HEK293 (cell line): ENCODE results near the gene CLCN1.

Experiments
- CTCF ChIA-PET: fragments of 350-600 bp; formaldehyde crosslinking; extraction: SDS; loops from one replicate; lab custom pipeline; 2021; ENCODE audit warnings: antibody characterized with exemption; lab: Yijun Ruan, JAX
- POLR2A ChIA-PET: fragments of 300-600 bp; formaldehyde crosslinking; extraction: SDS; loops from one replicate; lab custom pipeline; 2020; ENCODE audit warnings: antibody characterized with exemption, inconsistent platforms; lab: Yijun Ruan, JAX
- H3K27ac ChIP-seq: fragments of 200-500 bp; sonication (Bioruptor generic); 2 replicates; pipeline ENCODE4 v1.5.1; 2014; ENCODE audit warnings: low read depth, low read length, control low read depth, inconsistent platforms; ENCODE audit errors: extremely low read depth
- H3K36me3 ChIP-seq, 2 experiments: fragments of 200-500 bp in 1 of 2; sonication (Bioruptor generic) in 1 of 2; 1 replicate in 1 of 2; 2 replicates in 1 of 2; pipeline ENCODE4 v1.5.1; 2014 to 2017; ENCODE audit warnings: inconsistent platforms in 2 of 2, low read length in 2 of 2; ENCODE audit not compliant: control insufficient read depth in 2 of 2, insufficient read depth in 1 of 2
- H3K4me1 ChIP-seq: fragments of 200-500 bp; sonication (Bioruptor generic); 2 replicates; pipeline ENCODE4 v1.5.1; 2014; ENCODE audit warnings: mild to moderate bottlenecking, low read length, inconsistent platforms; ENCODE audit not compliant: control insufficient read depth, insufficient read depth
- H3K4me3 ChIP-seq: 2 replicates; pipeline ENCODE4 v1.5.1; 2011; ENCODE audit warnings: low read depth, mild to moderate bottlenecking, control low read depth, low read length, moderate library complexity
- H3K9me3 ChIP-seq: fragments of 200-500 bp; sonication (Bioruptor generic); 2 replicates; pipeline ENCODE4 v1.5.1; 2014; ENCODE audit warnings: low read depth, low read length, inconsistent platforms; ENCODE audit not compliant: control insufficient read depth, insufficient read depth
- BCL11A ChIP-seq: fragments of 450-650 bp; formaldehyde crosslinking; IDR thresholded peaks from 2 replicates; pipeline ENCODE4 v1.5.1; 2016; ENCODE audit warnings: low read depth, missing biosample characterization, missing genetic modification characterization
- GFI1B ChIP-seq: fragments of 450-650 bp; formaldehyde crosslinking; IDR thresholded peaks from 2 replicates; pipeline ENCODE4 v1.5.1; 2016; ENCODE audit warnings: missing biosample characterization, missing genetic modification characterization
- GLI2 ChIP-seq: fragments of 450-650 bp; formaldehyde crosslinking; IDR thresholded peaks from 2 replicates; pipeline ENCODE4; 2017; ENCODE audit warnings: missing biosample characterization, missing genetic modification characterization, low read depth, borderline replicate concordance
- KLF9 ChIP-seq: fragments of 450-650 bp; formaldehyde crosslinking; IDR thresholded peaks from 2 replicates; pipeline ENCODE4 v1.5.1; 2016; ENCODE audit warnings: missing biosample characterization, missing genetic modification characterization, low read depth
- OVOL3 ChIP-seq: fragments of 450-650 bp; formaldehyde crosslinking; IDR thresholded peaks from 2 replicates; pipeline ENCODE4 v1.5.1; 2016; ENCODE audit warnings: missing biosample characterization, missing genetic modification characterization
- PRDM1 ChIP-seq: fragments of 450-650 bp; formaldehyde crosslinking; IDR thresholded peaks from 2 replicates; pipeline ENCODE4; 2016; ENCODE audit warnings: missing biosample characterization, missing genetic modification characterization
- ZFP3 ChIP-seq: fragments of 450-650 bp; formaldehyde crosslinking; IDR thresholded peaks from 2 replicates; pipeline ENCODE4 v1.5.1; 2016; ENCODE audit warnings: low read depth, missing biosample characterization, missing genetic modification characterization
- ZFP41 ChIP-seq: fragments of 450-650 bp; formaldehyde crosslinking; IDR thresholded peaks from 2 replicates; pipeline ENCODE4 v1.5.1; 2016; ENCODE audit warnings: missing biosample characterization, missing genetic modification characterization, borderline replicate concordance
- ZNF112 ChIP-seq: fragments of 450-650 bp; formaldehyde crosslinking; IDR thresholded peaks from 2 replicates; pipeline ENCODE4 v1.5.0; 2017; ENCODE audit warnings: missing biosample characterization, missing genetic modification characterization
- ZNF138 ChIP-seq: fragments of 450-650 bp; formaldehyde crosslinking; IDR thresholded peaks from 2 replicates; pipeline ENCODE4 v1.5.1; 2016; ENCODE audit warnings: missing biosample characterization, missing genetic modification characterization, borderline replicate concordance
- ZNF239 ChIP-seq: fragments of 450-650 bp; formaldehyde crosslinking; IDR thresholded peaks from 2 replicates; pipeline ENCODE4 v1.5.1; 2016; ENCODE audit warnings: missing biosample characterization, missing genetic modification characterization
- ZNF248 ChIP-seq: fragments of 450-650 bp; formaldehyde crosslinking; IDR thresholded peaks from 2 replicates; pipeline ENCODE4 v1.5.1; 2017; ENCODE audit warnings: missing biosample characterization, missing genetic modification characterization
- ZNF324 ChIP-seq: fragments of 450-650 bp; formaldehyde crosslinking; IDR thresholded peaks from 2 replicates; pipeline ENCODE4 v1.5.1; 2016; ENCODE audit warnings: missing biosample characterization, missing genetic modification characterization
- ZNF354C ChIP-seq: fragments of 450-650 bp; formaldehyde crosslinking; IDR thresholded peaks from 2 replicates; pipeline ENCODE4 v1.5.1; 2016; ENCODE audit warnings: missing biosample characterization, missing genetic modification characterization, low read depth, borderline replicate concordance
- ZNF433 ChIP-seq: fragments of 450-650 bp; formaldehyde crosslinking; IDR thresholded peaks from 2 replicates; pipeline ENCODE4 v1.5.1; 2016; ENCODE audit warnings: missing biosample characterization, missing genetic modification characterization, low read depth
- ZNF549 ChIP-seq: fragments of 450-650 bp; IDR thresholded peaks from 2 replicates; pipeline ENCODE4 v1.5.1; 2018; ENCODE audit warnings: missing biosample characterization, missing genetic modification characterization, mild to moderate bottlenecking, inconsistent platforms, moderate library complexity
- ZNF610 ChIP-seq: fragments of 450-650 bp; formaldehyde crosslinking; IDR thresholded peaks from 2 replicates; pipeline ENCODE4 v1.5.1; 2016; ENCODE audit warnings: missing biosample characterization, missing genetic modification characterization, borderline replicate concordance
- ZNF654 ChIP-seq: fragments of 450-650 bp; formaldehyde crosslinking; IDR thresholded peaks from 2 replicates; pipeline ENCODE4 v1.5.1; 2016; ENCODE audit warnings: low read depth, missing biosample characterization, missing genetic modification characterization
- ZNF830 ChIP-seq: fragments of 450-650 bp; IDR thresholded peaks from 2 replicates; pipeline ENCODE4 v1.5.0; 2018; ENCODE audit warnings: missing biosample characterization, missing genetic modification characterization, low read depth, mild to moderate bottlenecking, moderate library complexity
- TF ChIP-seq, protein P1 (sequence below): fragments of 450-650 bp; formaldehyde crosslinking; IDR thresholded peaks from 2 replicates; pipeline ENCODE4 v1.5.1; 2016; ENCODE audit warnings: missing biosample characterization, missing genetic modification characterization
- TF ChIP-seq, protein P2 (sequence below): fragments of 450-650 bp; formaldehyde crosslinking; IDR thresholded peaks from 2 replicates; pipeline ENCODE4 v1.5.1; 2017; ENCODE audit warnings: missing biosample characterization, missing genetic modification characterization
- TF ChIP-seq, protein P3 (sequence below): fragments of 450-650 bp; formaldehyde crosslinking; IDR thresholded peaks from 2 replicates; pipeline ENCODE4 v1.5.1; 2016; ENCODE audit warnings: missing biosample characterization, missing genetic modification characterization, borderline replicate concordance
- TF ChIP-seq, protein P4 (sequence below): fragments of 450-650 bp; formaldehyde crosslinking; IDR thresholded peaks from 2 replicates; pipeline ENCODE4 v1.5.1; 2017; ENCODE audit warnings: missing biosample characterization, missing genetic modification characterization
- TF ChIP-seq, protein P5 (sequence below): fragments of 450-650 bp; formaldehyde crosslinking; IDR thresholded peaks from 2 replicates; pipeline ENCODE4 v1.5.1; 2016; ENCODE audit warnings: missing biosample characterization, missing genetic modification characterization

Gene CLCN1

DNA sequence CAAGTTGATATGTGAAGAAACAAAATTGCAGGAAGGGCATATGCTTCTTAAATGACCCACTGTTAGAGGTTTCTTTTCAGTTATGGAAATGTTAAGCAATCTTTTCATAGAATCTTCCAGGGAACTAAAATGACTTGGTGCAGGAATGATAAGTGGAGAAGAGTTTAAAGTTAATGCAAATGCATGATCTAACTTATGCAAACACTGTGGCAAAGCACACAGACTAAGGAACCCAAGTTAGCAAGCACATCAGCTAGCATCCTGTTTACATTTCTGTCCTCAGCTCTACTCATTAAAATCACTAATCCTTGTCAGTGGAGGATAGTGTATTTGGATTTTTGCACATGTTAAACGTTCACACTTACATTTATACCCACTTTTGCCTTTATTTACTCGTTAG lies 9.3 kb downstream of the CLCN1 start:
- CTCF ChIA-PET: interaction anchor here (0.7 kb wide), 1 partner anchor 69 kb away, joined by 4 read pairs; no protein-coding TSS in a partner anchor
- Histone ChIP-seq H3K9me3 (no peaks in the 10 kb centered on the region), H3K36me3 (no peaks in the 10 kb centered on the region), H3K27ac (no peak overlapping the region), H3K4me3 (no peak overlapping the region), H3K4me1 (no peaks in the 10 kb centered on the region)
- TF ChIP-seq, protein P1, sequence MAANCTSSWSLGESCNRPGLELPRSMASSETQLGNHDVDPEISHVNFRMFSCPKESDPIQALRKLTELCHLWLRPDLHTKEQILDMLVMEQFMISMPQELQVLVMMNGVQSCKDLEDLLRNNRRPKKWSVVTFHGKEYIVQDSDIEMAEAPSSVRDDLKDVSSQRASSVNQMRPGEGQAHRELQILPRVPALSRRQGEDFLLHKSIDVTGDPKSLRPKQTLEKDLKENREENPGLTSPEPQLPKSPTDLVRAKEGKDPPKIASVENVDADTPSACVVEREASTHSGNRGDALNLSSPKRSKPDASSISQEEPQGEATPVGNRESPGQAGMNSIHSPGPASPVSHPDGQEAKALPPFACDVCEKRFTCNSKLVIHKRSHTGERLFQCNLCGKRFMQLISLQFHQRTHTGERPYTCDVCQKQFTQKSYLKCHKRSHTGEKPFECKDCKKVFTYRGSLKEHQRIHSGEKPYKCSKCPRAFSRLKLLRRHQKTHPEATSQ: no peak
- no peak for TF ChIP-seq ZFP3 (tag by site-specific recombination)
- POLR2A ChIA-PET: no interaction called here

DNA sequence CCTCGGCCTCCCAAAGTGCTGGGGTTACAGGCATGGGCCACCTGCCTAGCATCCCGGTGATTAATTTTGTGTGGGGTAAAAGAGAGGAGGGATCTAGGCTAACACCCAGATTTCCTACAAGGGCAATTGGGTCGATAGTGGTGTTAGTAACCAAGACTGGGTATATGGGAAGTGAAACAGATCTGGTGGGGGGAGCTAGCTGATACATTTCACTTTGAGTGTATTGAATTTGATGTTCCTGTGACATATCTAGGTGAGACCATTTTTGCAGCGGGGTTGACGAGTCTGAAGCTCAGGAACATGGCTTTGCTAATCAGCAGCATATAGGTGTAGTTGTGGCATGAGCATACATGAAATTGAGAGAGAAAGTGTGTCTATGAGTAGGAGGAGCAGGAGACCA lies 12.0 kb downstream of the CLCN1 start:
- Histone ChIP-seq H3K4me3 (no peak overlapping the region), H3K27ac (no peak overlapping the region), H3K4me1 (no peaks in the 10 kb centered on the region), H3K9me3 (no peaks in the 10 kb centered on the region), H3K36me3 (no peaks in the 10 kb centered on the region)
- POLR2A ChIA-PET: no interaction called here
- CTCF ChIA-PET: interaction anchor here (0.6 to 1.2 kb wide), 4 partner anchors 17 to 434 kb away, joined by 3 to 8 read pairs (median 4); no protein-coding TSS in a partner anchor
- TF ChIP-seq KLF9 (tag by site-specific recombination) (no peak), ZNF112 (tag by site-specific recombination) (no peak), ZNF324 (tag by site-specific recombination) (no peak), OVOL3 (no peak), ZNF654 (tag by site-specific recombination) (no peak), ZNF433 (no peak), ZNF138 (tag by site-specific recombination) (no peak), GFI1B (no peak), PRDM1 (tag by site-specific recombination) (no peak), ZNF354C (tag by site-specific recombination) (no peak), ZNF610 (tag by site-specific recombination) (no peak), ZNF239 (no peak), ZFP41 (tag by site-specific recombination) (no peak), ZNF248 (tag by site-specific recombination) (no peak)
- TF ChIP-seq, protein P2, sequence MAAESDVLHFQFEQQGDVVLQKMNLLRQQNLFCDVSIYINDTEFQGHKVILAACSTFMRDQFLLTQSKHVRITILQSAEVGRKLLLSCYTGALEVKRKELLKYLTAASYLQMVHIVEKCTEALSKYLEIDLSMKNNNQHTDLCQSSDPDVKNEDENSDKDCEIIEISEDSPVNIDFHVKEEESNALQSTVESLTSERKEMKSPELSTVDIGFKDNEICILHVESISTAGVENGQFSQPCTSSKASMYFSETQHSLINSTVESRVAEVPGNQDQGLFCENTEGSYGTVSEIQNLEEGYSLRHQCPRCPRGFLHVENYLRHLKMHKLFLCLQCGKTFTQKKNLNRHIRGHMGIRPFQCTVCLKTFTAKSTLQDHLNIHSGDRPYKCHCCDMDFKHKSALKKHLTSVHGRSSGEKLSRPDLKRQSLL (tag by site-specific recombination): no peak
- TF ChIP-seq, protein P3, sequence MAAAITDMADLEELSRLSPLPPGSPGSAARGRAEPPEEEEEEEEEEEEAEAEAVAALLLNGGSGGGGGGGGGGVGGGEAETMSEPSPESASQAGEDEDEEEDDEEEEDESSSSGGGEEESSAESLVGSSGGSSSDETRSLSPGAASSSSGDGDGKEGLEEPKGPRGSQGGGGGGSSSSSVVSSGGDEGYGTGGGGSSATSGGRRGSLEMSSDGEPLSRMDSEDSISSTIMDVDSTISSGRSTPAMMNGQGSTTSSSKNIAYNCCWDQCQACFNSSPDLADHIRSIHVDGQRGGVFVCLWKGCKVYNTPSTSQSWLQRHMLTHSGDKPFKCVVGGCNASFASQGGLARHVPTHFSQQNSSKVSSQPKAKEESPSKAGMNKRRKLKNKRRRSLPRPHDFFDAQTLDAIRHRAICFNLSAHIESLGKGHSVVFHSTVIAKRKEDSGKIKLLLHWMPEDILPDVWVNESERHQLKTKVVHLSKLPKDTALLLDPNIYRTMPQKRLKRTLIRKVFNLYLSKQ: no peak
- TF ChIP-seq, all 188 proteins: peak for 0

DNA sequence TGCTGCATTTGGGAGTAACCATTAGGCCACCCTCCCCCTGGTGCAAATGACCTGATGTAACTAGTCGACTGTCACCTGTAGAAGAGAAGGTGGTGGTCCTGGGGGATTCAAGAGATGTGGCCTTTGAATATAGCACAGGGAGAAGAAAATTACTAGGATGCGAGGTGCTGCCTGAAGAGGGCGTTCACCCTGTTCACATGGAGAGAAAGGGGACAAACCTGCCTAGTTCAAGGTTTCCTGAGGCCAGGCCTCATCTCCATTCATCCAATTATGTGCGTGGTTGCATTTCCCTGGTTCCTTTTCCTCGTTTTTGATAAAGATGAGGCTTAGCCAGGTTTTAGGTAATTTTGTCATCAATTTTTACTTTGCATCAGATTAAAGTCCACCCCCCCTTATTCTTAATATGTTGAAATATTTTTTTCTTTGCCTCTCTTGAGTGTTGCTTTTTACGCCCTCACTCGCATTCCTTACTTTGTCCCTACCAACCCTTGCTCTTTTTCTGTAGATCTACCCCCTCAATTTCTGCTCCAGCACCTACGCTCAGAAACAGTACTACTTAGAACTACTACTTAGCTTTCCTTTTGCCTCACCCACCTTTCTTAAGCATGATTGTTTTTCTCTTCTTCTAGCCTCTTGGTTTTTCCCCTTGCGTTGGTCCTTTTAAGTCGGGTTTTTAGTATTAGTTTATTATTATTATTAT lies 13.7 kb downstream of the CLCN1 start:
- ChIA-PET POLR2A (no interaction called here), CTCF (no interaction called here)
- no peaks in the 10 kb centered on the region for H3K36me3 ChIP-seq
- no peaks in the 10 kb centered on the region for H3K9me3 ChIP-seq
- no peak overlapping the region for H3K4me3 ChIP-seq
- no peak overlapping the region for H3K27ac ChIP-seq
- no peaks in the 10 kb centered on the region for H3K4me1 ChIP-seq
- no peak for TF ChIP-seq ZNF830 (tag by site-specific recombination)
- TF ChIP-seq, protein P4, sequence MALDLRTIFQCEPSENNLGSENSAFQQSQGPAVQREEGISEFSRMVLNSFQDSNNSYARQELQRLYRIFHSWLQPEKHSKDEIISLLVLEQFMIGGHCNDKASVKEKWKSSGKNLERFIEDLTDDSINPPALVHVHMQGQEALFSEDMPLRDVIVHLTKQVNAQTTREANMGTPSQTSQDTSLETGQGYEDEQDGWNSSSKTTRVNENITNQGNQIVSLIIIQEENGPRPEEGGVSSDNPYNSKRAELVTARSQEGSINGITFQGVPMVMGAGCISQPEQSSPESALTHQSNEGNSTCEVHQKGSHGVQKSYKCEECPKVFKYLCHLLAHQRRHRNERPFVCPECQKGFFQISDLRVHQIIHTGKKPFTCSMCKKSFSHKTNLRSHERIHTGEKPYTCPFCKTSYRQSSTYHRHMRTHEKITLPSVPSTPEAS (tag by site-specific recombination): no peak
- TF ChIP-seq ZNF549 (tag by site-specific recombination): no peak
- TF ChIP-seq, protein P5, sequence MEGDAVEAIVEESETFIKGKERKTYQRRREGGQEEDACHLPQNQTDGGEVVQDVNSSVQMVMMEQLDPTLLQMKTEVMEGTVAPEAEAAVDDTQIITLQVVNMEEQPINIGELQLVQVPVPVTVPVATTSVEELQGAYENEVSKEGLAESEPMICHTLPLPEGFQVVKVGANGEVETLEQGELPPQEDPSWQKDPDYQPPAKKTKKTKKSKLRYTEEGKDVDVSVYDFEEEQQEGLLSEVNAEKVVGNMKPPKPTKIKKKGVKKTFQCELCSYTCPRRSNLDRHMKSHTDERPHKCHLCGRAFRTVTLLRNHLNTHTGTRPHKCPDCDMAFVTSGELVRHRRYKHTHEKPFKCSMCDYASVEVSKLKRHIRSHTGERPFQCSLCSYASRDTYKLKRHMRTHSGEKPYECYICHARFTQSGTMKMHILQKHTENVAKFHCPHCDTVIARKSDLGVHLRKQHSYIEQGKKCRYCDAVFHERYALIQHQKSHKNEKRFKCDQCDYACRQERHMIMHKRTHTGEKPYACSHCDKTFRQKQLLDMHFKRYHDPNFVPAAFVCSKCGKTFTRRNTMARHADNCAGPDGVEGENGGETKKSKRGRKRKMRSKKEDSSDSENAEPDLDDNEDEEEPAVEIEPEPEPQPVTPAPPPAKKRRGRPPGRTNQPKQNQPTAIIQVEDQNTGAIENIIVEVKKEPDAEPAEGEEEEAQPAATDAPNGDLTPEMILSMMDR: no peak
- TF ChIP-seq PRDM1 (tag by site-specific recombination): no peak
- no peak for TF ChIP-seq GLI2 (tag by site-specific recombination)
- TF ChIP-seq BCL11A (tag by site-specific recombination): no peak
